ENCODE measurements around the gene CD63.

CD63 gene

DNA sequence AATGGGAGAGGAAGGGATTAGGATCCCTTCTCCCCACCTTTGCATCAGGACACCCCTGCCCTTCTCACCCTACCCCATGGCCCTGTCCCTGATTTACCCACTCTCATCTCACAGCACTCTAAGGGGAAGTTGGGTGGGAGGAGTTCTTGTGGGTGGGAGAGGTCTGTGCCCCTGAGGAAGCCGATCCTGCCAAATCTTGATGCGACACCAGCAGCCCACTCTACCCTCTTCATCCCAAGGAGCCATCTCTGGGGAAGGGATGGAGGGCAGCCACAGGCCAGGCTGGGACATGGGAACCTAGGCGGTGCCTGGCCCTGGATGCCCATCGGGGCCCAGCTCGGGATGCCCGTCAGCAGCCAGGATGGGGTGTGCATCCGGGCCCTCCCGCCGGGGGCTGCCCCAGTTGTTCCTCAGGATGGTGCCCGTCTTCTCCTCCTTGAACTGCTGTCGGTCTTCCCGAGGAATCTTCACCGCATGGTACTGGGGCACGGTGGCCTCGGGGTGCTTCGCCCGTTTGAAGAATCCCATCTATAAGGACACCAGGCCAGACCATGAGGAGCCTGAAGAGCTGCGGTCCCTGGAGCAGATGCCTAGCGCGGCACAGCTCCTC, 43.9 kb downstream of the CD63 start:
- no peak overlapping the region for H2AFZ ChIP-seq (ENCODE audit: low read length)
- H3K4me1 ChIP-seq (ENCODE audit: low read length), result no peaks in the 10 kb centered on the region
- no peaks in the 10 kb centered on the region for H4K20me1 ChIP-seq (ENCODE audit: insufficient read depth, low read length)
- no peak overlapping the region for H3K27ac ChIP-seq (ENCODE audit: low read length)
- no peak overlapping the region for H3K4me3 ChIP-seq (ENCODE audit: low read length)
- no peaks in the 10 kb centered on the region for H3K36me3 ChIP-seq (replicated peaks; ENCODE audit: insufficient read depth, low read length)
- H3K9ac ChIP-seq (ENCODE audit: low read length), result no peak overlapping the region
- no peaks in the 10 kb centered on the region for H3K9me2 ChIP-seq (replicated peaks; ENCODE audit: insufficient read depth, low read length)
- no peaks in the 10 kb centered on the region for H3K79me2 ChIP-seq (ENCODE audit: low read length)
- no peak overlapping the region for H3K4me2 ChIP-seq (ENCODE audit: low read depth, low read length)
- H3K9me3 ChIP-seq (replicated peaks; ENCODE audit: insufficient read depth, low read length), result no peaks in the 10 kb centered on the region
- no peak for TF ChIP-seq EZH2phosphoT487 (IDR thresholded peaks at IDR 0.05; ENCODE audit: low read length)
- no peak for TF ChIP-seq EZH2 (optimal IDR thresholded peaks at IDR 0.05; ENCODE audit: low read depth, low read length)
- TF ChIP-seq, protein P1, sequence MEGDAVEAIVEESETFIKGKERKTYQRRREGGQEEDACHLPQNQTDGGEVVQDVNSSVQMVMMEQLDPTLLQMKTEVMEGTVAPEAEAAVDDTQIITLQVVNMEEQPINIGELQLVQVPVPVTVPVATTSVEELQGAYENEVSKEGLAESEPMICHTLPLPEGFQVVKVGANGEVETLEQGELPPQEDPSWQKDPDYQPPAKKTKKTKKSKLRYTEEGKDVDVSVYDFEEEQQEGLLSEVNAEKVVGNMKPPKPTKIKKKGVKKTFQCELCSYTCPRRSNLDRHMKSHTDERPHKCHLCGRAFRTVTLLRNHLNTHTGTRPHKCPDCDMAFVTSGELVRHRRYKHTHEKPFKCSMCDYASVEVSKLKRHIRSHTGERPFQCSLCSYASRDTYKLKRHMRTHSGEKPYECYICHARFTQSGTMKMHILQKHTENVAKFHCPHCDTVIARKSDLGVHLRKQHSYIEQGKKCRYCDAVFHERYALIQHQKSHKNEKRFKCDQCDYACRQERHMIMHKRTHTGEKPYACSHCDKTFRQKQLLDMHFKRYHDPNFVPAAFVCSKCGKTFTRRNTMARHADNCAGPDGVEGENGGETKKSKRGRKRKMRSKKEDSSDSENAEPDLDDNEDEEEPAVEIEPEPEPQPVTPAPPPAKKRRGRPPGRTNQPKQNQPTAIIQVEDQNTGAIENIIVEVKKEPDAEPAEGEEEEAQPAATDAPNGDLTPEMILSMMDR (IDR thresholded peaks at IDR 0.05; ENCODE audit: low read length), result no peak
- no peaks in the 10 kb centered on the region for H3F3A ChIP-seq (ENCODE audit: insufficient read depth, low read length)
- peaks cover 5% of the 10 kb centered on the region; the same call in 1 of the 2 replicates for H3K27me3 ChIP-seq (replicated peaks; ENCODE audit: insufficient read depth, low read length)
- no peak for DNase-seq

DNA sequence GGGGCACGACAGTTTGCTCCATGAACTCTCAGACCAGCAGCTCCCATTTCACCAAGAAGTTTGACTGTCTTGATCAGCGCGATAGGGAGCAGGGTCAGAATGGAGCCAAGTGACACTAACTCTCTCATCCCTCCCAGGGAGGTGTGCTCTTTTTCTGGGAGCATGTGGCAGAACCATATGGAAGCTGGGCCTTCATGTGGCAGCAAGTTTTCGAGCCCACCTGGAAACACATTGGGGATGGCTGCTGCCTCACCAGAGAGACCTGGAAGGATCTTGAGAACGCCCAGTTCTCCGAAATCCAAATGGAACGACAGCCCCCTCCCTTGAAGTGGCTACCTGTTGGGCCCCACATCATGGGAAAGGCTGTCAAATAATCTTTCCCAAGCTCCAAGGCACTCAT, 45.1 kb downstream of the CD63 start:
- Histone ChIP-seq H3K4me2 (ENCODE audit: low read depth, low read length) (no peak overlapping the region), H3K4me1 (ENCODE audit: low read length) (no peaks in the 10 kb centered on the region), H3K79me2 (ENCODE audit: low read length) (no peaks in the 10 kb centered on the region), H3F3A (ENCODE audit: insufficient read depth, low read length) (no peaks in the 10 kb centered on the region), H4K20me1 (ENCODE audit: insufficient read depth, low read length) (no peaks in the 10 kb centered on the region), H3K9ac (ENCODE audit: low read length) (no peak overlapping the region), H2AFZ (ENCODE audit: low read length) (no peak overlapping the region), H3K27me3 (replicated peaks; ENCODE audit: insufficient read depth, low read length) (peaks cover 5% of the 10 kb centered on the region; the same call in 1 of the 2 replicates), H3K4me3 (ENCODE audit: low read length) (no peak overlapping the region), H3K9me2 (replicated peaks; ENCODE audit: insufficient read depth, low read length) (no peaks in the 10 kb centered on the region), H3K9me3 (replicated peaks; ENCODE audit: insufficient read depth, low read length) (no peaks in the 10 kb centered on the region), H3K27ac (ENCODE audit: low read length) (no peak overlapping the region), H3K36me3 (replicated peaks; ENCODE audit: insufficient read depth, low read length) (no peaks in the 10 kb centered on the region)
- no peak for DNase-seq
- TF ChIP-seq EZH2phosphoT487 (IDR thresholded peaks at IDR 0.05; ENCODE audit: low read length), result no peak
- TF ChIP-seq, protein P1 (IDR thresholded peaks at IDR 0.05; ENCODE audit: low read length), result no peak
- TF ChIP-seq EZH2 (optimal IDR thresholded peaks at IDR 0.05; ENCODE audit: low read depth, low read length), result no peak

DNA sequence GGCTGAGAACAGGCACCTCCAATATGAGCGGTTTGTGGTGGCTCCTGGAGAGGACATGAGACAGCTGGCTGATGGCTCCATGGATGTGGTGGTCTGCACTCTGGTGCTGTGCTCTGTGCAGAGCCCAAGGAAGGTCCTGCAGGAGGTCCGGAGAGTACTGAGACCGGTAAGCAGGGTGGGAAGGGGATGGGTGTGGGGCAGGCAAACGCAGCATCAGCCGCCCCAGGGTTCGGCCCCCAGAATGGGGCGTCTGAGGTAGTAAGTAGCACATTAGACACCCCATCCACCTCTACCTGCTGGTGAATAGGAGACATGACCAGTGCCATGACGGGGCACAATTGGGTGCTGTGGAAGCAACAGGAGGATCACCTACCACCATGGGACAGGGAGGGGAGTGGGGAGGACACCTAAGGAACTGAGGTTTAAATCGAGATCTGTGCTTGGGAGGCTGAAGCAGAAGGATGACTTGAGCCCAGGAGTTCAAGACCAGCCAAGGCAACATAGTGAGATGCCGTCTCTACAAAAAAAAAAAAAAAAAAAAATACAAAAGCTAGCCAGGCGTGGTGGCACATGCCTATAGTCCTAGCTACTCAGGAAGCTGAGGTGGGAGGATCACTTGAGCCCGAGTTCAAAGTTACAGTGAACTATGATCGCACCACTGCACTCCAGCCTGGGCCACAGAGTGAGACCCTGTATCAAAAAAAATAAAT, 46.6 kb downstream of the CD63 start:
- Histone ChIP-seq H3K9me2 (replicated peaks; ENCODE audit: insufficient read depth, low read length) (no peaks in the 10 kb centered on the region), H3K36me3 (replicated peaks; ENCODE audit: insufficient read depth, low read length) (no peaks in the 10 kb centered on the region), H3K27me3 (replicated peaks; ENCODE audit: insufficient read depth, low read length) (peaks cover 5% of the 10 kb centered on the region; the same call in 1 of the 2 replicates), H3K9ac (ENCODE audit: low read length) (no peak overlapping the region), H4K20me1 (ENCODE audit: insufficient read depth, low read length) (no peaks in the 10 kb centered on the region), H2AFZ (ENCODE audit: low read length) (no peak overlapping the region), H3K27ac (ENCODE audit: low read length) (no peak overlapping the region), H3K4me1 (ENCODE audit: low read length) (no peaks in the 10 kb centered on the region), H3K4me3 (ENCODE audit: low read length) (no peak overlapping the region), H3K9me3 (replicated peaks; ENCODE audit: insufficient read depth, low read length) (no peaks in the 10 kb centered on the region), H3F3A (ENCODE audit: insufficient read depth, low read length) (no peaks in the 10 kb centered on the region), H3K79me2 (ENCODE audit: low read length) (no peaks in the 10 kb centered on the region), H3K4me2 (ENCODE audit: low read depth, low read length) (no peak overlapping the region)
- TF ChIP-seq, protein P1 (IDR thresholded peaks at IDR 0.05; ENCODE audit: low read length), result no peak
- TF ChIP-seq EZH2 (optimal IDR thresholded peaks at IDR 0.05; ENCODE audit: low read depth, low read length) (no peak), EZH2phosphoT487 (IDR thresholded peaks at IDR 0.05; ENCODE audit: low read length) (no peak)
- DNase-seq, result no peak

Measured in MM.1S (cell line).